Peyer's patch (tissue), 4 donors: ENCODE measurements around the gene SPEF2. TPM values are rescaled to one million over a fixed set of nuclear protein-coding genes. Genes with fewer than 3 reads are reported as not detected.

ENCODE experiments used
- DNase-seq, 3 donors: peaks; one replicate each; pipeline ENCODE4 v3.0.0-alpha.2; 2017 to 2019
- H3K27ac ChIP-seq, 4 donors: fragments of 200-600 bp; sonication (generic); one replicate each; pipeline ENCODE4 v1.5.1; 2016 to 2019
- H3K27me3 ChIP-seq, 2 donors: fragments of 200-600 bp; sonication (generic); one replicate each; pipeline ENCODE4 v1.5.1; 2019
- H3K36me3 ChIP-seq, 3 donors: fragments of 200-600 bp; sonication (generic); one replicate each; pipeline ENCODE4 v1.5.1; 2016 to 2019
- H3K4me1 ChIP-seq, 4 donors: fragments of 200-600 bp; sonication (generic); one replicate each; pipeline ENCODE4 v1.5.1; 2016 to 2019
- H3K4me3 ChIP-seq, 4 donors: fragments of 200-600 bp; sonication (generic); 1 replicate in 3 of 4; 2 replicates in 1 of 4; pipeline ENCODE4 v1.5.1; 2016 to 2019; ENCODE audit warnings: mild to moderate bottlenecking in 1 of 4
- H3K9me3 ChIP-seq, 4 donors: fragments of 200-600 bp; sonication (generic); one replicate each; pipeline ENCODE4 v1.5.1; 2016 to 2019; ENCODE audit warnings: mild to moderate bottlenecking in 1 of 4
- CTCF ChIP-seq, 6 experiments: fragments of 450-650 bp in 4 of 6; fragments of 200-600 bp in 2 of 6; sonication (generic) in 1 of 6; IDR thresholded peaks; one replicate each; pipeline ENCODE4 v1.5.1; 2017 to 2019; ENCODE audit warnings: antibody characterized with exemption in 6 of 6, mild to moderate bottlenecking in 3 of 6, moderate library complexity in 1 of 6
- POLR2A ChIP-seq, 2 donors: fragments of 450-650 bp; IDR thresholded peaks; one replicate each; pipeline ENCODE4 v1.5.1; 2017; ENCODE audit warnings: antibody characterized with exemption in 2 of 2, mild to moderate bottlenecking in 2 of 2, moderate library complexity in 2 of 2
- total RNA-seq, 4 donors: library from RNA; depleted of rRNA; stranded (reverse); fragments of >200 nt; gene quantifications; one replicate each; pipeline ENCODE4 v1.1.0, GENCODE V29; 2016

SPEF2 gene
- total RNA-seq, 4 donors from 2014 or later, result 2.5 to 8.8 (median 5.1) TPM

- no peak for DNase-seq
- Histone ChIP-seq H3K27ac (peak within 1 kb of the TSS; percentile 65 to 81 (median 68)), H3K36me3 (no peaks in the 10 kb centered on the region), H3K4me3 (peak within 1 kb of the TSS; percentile 31 to 38 (median 37)), H3K4me1 (peaks cover 0 to 7% (median 0%) of the 10 kb centered on the region in 4 donors), H3K9me3 (no peaks in the 10 kb centered on the region), H3K27me3 (no peaks in the 10 kb centered on the region)
- TF ChIP-seq POLR2A (IDR thresholded peaks at IDR 0.05), result peak; percentile 68 to 73
- no peak for TF ChIP-seq CTCF (IDR thresholded peaks at IDR 0.05)
These were observed 239.2 kb downstream of the SPEF2 start, which contains the start of gene IL7R for GRCh38 chr5:35856765-35857351. Gene IL7R (plus strand): TSS chr5:35856891. CDS start chr5:35856978, 87 bp downstream.

GRCh38 chr5:35857606-35858205 lies 240.0 kb downstream of the SPEF2 start:
- no peak for DNase-seq

DNA sequence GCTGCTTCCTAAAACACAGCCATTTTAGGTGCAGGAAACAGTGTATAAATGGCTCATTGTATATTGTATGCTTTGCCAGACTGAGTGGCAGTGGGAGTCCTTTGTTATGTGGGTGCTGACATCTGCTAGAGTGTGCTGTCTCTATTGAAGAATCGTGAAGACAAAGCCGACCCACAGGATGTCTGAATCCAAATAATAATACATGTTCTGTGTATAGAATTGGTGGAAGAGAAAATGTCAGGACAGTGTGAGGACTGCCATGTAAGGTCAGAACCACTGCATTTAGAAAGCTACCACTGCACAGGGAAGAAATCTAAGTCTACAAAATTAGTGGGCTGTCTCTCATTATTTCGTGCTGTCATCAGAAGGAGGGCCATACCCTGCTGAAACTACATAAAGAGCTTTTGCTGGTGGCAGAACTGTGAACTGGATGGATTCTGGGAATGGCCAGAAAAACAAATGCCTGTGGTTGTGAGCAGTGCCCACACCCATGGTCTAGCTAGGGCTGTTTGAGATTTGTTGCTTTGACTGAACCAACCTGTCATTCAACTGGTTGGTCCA lies 241.5 kb downstream of the SPEF2 start:
- DNase-seq, result no peak
- Histone ChIP-seq H3K27ac (peak overlapping the region; percentile 61 to 71 (median 65)), H3K36me3 (no peaks in the 10 kb centered on the region), H3K27me3 (no peaks in the 10 kb centered on the region), H3K9me3 (no peaks in the 10 kb centered on the region), H3K4me1 (no peaks in the 10 kb centered on the region), H3K4me3 (peak overlapping the region; percentile 31 to 40 (median 38))
- TF ChIP-seq POLR2A (IDR thresholded peaks at IDR 0.05) (no peak), CTCF (IDR thresholded peaks at IDR 0.05) (no peak)

More at GRCh38 chr5:35857606-35858205, 240.0 kb downstream of the SPEF2 start:
- peak overlapping the region; percentile 31 to 38 (median 37) for H3K4me3 ChIP-seq
- H3K27me3 ChIP-seq, result no peaks in the 10 kb centered on the region
- H3K36me3 ChIP-seq, result no peaks in the 10 kb centered on the region
- no peak for TF ChIP-seq CTCF (IDR thresholded peaks at IDR 0.05)
- no peaks in the 10 kb centered on the region for H3K9me3 ChIP-seq
- H3K27ac ChIP-seq, result peak overlapping the region; percentile 43 to 74 (median 67)
- no peaks in the 10 kb centered on the region for H3K4me1 ChIP-seq

- H3K27ac ChIP-seq, result peak overlapping the region; percentile 61 to 71 (median 62)
- H3K27me3 ChIP-seq, result no peaks in the 10 kb centered on the region
- H3K4me3 ChIP-seq, result peak overlapping the region; percentile 31 to 38 (median 34)
- no peaks in the 10 kb centered on the region for H3K36me3 ChIP-seq
- no peak for DNase-seq
- TF ChIP-seq POLR2A (IDR thresholded peaks at IDR 0.05) (no peak), CTCF (IDR thresholded peaks at IDR 0.05) (no peak)
- H3K4me1 ChIP-seq, result no peaks in the 10 kb centered on the region
- no peaks in the 10 kb centered on the region for H3K9me3 ChIP-seq
These were observed 243.0 kb downstream of the SPEF2 start for GRCh38 chr5:35860686-35861085.

GRCh38 chr5:35861718-35862117 lies 244.1 kb downstream of the SPEF2 start:
- Histone ChIP-seq H3K4me3 (peak overlapping the region in 3 of 4 donors; percentile 31 to 38 (median 38)), H3K9me3 (no peaks in the 10 kb centered on the region), H3K4me1 (no peaks in the 10 kb centered on the region), H3K36me3 (no peaks in the 10 kb centered on the region), H3K27ac (peak overlapping the region; percentile 7 to 71 (median 59)), H3K27me3 (no peaks in the 10 kb centered on the region)
- DNase-seq, result no peak
- TF ChIP-seq CTCF (IDR thresholded peaks at IDR 0.05) (no peak), POLR2A (IDR thresholded peaks at IDR 0.05) (no peak)
